SK-N-SH (cell line): ENCODE measurements around the gene CCDC148. TPM values are rescaled to one million over a fixed set of nuclear protein-coding genes. Genes with fewer than 3 reads are reported as not detected.

Source experiments
- CTCF ChIA-PET: fragments of 300-600, 350-600 bp; formaldehyde crosslinking; extraction: SDS; loops from one replicate; lab custom pipeline; 2021; lab: Yijun Ruan, JAX
- POLR2A ChIA-PET: fragments of 350-600 bp; sonication (Branson Sonifier 250); formaldehyde crosslinking; extraction: SDS; loops from one replicate; lab custom pipeline; 2020; ENCODE audit warnings: antibody characterized with exemption, inconsistent platforms; lab: Yijun Ruan, JAX
- DNase-seq: peaks from one replicate; pipeline ENCODE4 v3.0.0; 2012
- H2AFZ ChIP-seq: fragments of 200-600 bp; sonication (generic); 2 replicates; pipeline ENCODE4 v1.8.1; 2016; ENCODE audit warnings: antibody characterized with exemption, mild to moderate bottlenecking, low read depth
- H3F3A ChIP-seq: fragments of 200-600 bp; sonication (generic); replicated peaks from 2 replicates; pipeline ENCODE3; 2016; ENCODE audit warnings: antibody characterized with exemption, mild to moderate bottlenecking; ENCODE audit not compliant: insufficient read depth
- H3K27ac ChIP-seq, 2 experiments: fragments of 200-500 bp in 1 of 2; fragments of 200-600 bp in 1 of 2; sonication (Bioruptor generic) in 1 of 2; sonication (generic), shearing (Covaris generic) in 1 of 2; 2 replicates each; pipeline versions ENCODE4 v1.5.1 to v1.6.1; 2014 to 2016; ENCODE audit warnings: low read depth in 2 of 2, inconsistent platforms in 1 of 2, low read length in 1 of 2, mild to moderate bottlenecking in 1 of 2, mixed read lengths in 1 of 2
- H3K27me3 ChIP-seq: fragments of 200-600 bp; sonication (generic), shearing (Covaris generic); 2 replicates; pipeline ENCODE4 v1.6.1; 2016; ENCODE audit warnings: mixed run types; ENCODE audit not compliant: insufficient read depth
- H3K36me3 ChIP-seq, 2 experiments: fragments of 200-500 bp in 1 of 2; fragments of 200-600 bp in 1 of 2; sonication (Bioruptor generic) in 1 of 2; sonication (generic) in 1 of 2; replicated peaks in 1 of 2; 2 replicates each; pipeline versions ENCODE3 to v1.5.1; 2014 to 2016; ENCODE audit warnings: low read length in 1 of 2, mild to moderate bottlenecking in 1 of 2; ENCODE audit not compliant: insufficient read depth in 2 of 2, control insufficient read depth in 1 of 2
- H3K4me1 ChIP-seq, 2 experiments: fragments of 200-500 bp in 1 of 2; fragments of 200-600 bp in 1 of 2; sonication (Bioruptor generic) in 1 of 2; sonication (generic), shearing (Covaris generic) in 1 of 2; 2 replicates each; pipeline versions ENCODE4 v1.5.1 to v1.6.1; 2014 to 2016; ENCODE audit warnings: low read depth in 1 of 2, low read length in 1 of 2, mixed run types in 1 of 2; ENCODE audit not compliant: insufficient read depth in 2 of 2, control insufficient read depth in 1 of 2
- H3K4me2 ChIP-seq: fragments of 200-600 bp; sonication (generic), shearing (Covaris generic); 2 replicates; pipeline ENCODE4 v1.6.1; 2017; ENCODE audit warnings: mixed run types
- H3K4me3 ChIP-seq, 2 experiments: fragments of 200-500 bp in 1 of 2; fragments of 200-600 bp in 1 of 2; sonication (Bioruptor generic) in 1 of 2; sonication (generic), shearing (Covaris generic) in 1 of 2; 2 replicates each; pipeline versions ENCODE4 v1.5.1 to v1.8.1; 2014 to 2016; ENCODE audit warnings: low read depth in 2 of 2, inconsistent platforms in 1 of 2, low read length in 1 of 2, mild to moderate bottlenecking in 1 of 2, mixed read lengths in 1 of 2, moderate library complexity in 1 of 2
- H3K79me2 ChIP-seq: fragments of 200-600 bp; sonication (generic); 2 replicates; pipeline ENCODE4 v1.8.1; 2017; ENCODE audit warnings: mild to moderate bottlenecking; ENCODE audit not compliant: insufficient read depth
- H3K9ac ChIP-seq: fragments of 200-600 bp; sonication (generic); 2 replicates; pipeline ENCODE4 v1.6.1; 2017; ENCODE audit warnings: mixed run types
- H3K9me2 ChIP-seq: fragments of 200-600 bp; sonication (generic); 2 replicates; pipeline ENCODE4 v1.6.1; 2017; ENCODE audit warnings: mixed run types
- H3K9me3 ChIP-seq: fragments of 200-600 bp; sonication (generic); 2 replicates; pipeline ENCODE4 v1.6.1; 2017; ENCODE audit warnings: mixed run types, mild to moderate bottlenecking, moderate library complexity
- H4K20me1 ChIP-seq: fragments of 200-600 bp; sonication (generic); 2 replicates; pipeline ENCODE4 v1.6.1; 2017; ENCODE audit warnings: mild to moderate bottlenecking, mixed run types; ENCODE audit not compliant: insufficient read depth
- ELF1 ChIP-seq: IDR thresholded peaks from 2 replicates; pipeline ENCODE4 v1.4.0; 2012
- FOSL2 ChIP-seq: IDR thresholded peaks from 2 replicates; pipeline ENCODE4 v1.4.0; 2012; ENCODE audit warnings: low read depth, mild to moderate bottlenecking, moderate library complexity, borderline replicate concordance
- FOXM1 ChIP-seq: IDR thresholded peaks from 2 replicates; pipeline ENCODE4 v1.4.0; 2012; ENCODE audit warnings: low read depth, mild to moderate bottlenecking
- JUND ChIP-seq: IDR thresholded peaks from 2 replicates; pipeline ENCODE4 v1.4.0; 2012
- MEF2A ChIP-seq: IDR thresholded peaks from 2 replicates; pipeline ENCODE4 v1.4.0; 2012; ENCODE audit warnings: low read depth, borderline replicate concordance
- MXI1 ChIP-seq: IDR thresholded peaks from 2 replicates; pipeline ENCODE4 v1.6.1; 2012; ENCODE audit warnings: mild to moderate bottlenecking, low read depth, low read length, improper control_type of control experiment
- NRF1 ChIP-seq: IDR thresholded peaks from 2 replicates; pipeline ENCODE4 v1.6.1; 2012; ENCODE audit warnings: low read depth, mild to moderate bottlenecking, low read length
- RAD21 ChIP-seq: IDR thresholded peaks from 2 replicates; pipeline ENCODE4 v1.6.1; 2012; ENCODE audit warnings: mild to moderate bottlenecking, low read length
- RCOR1 ChIP-seq: fragments of 150-350 bp; IDR thresholded peaks from 2 replicates; pipeline ENCODE4 v1.6.1; 2017; ENCODE audit warnings: antibody characterized with exemption, low read length
- RFX5 ChIP-seq: IDR thresholded peaks from 2 replicates; pipeline ENCODE4 v1.6.1; 2012; ENCODE audit warnings: mild to moderate bottlenecking, improper control_type of control experiment, low read length
- SIN3A ChIP-seq: IDR thresholded peaks from 2 replicates; pipeline ENCODE4 v1.6.1; 2012; ENCODE audit warnings: low read depth, mild to moderate bottlenecking, low read length, moderate library complexity, borderline replicate concordance
- TCF12 ChIP-seq: IDR thresholded peaks from 2 replicates; pipeline ENCODE4 v1.4.0; 2012
- TEAD4 ChIP-seq: IDR thresholded peaks from 2 replicates; pipeline ENCODE4 v1.4.0; 2012; ENCODE audit warnings: mild to moderate bottlenecking, borderline replicate concordance; ENCODE audit not compliant: insufficient read depth
- WGBS: methylation state at CpG from one replicate; pipeline ENCODE4 v1.1.6; 2017; ENCODE audit warnings: low lambda C conversion rate; 5-methylcytosine and 5-hydroxymethylcytosine counted together
- polyA plus RNA-seq, 3 experiments: library from polyadenylated mRNA; depleted of rRNA; stranded (reverse); fragments of >200 nt; gene quantifications; 2 replicates each; pipeline ENCODE4 v1.2.3, GENCODE V29; 2012
- TF ChIP-seq, protein P1 (sequence below): IDR thresholded peaks from 2 replicates; pipeline ENCODE4 v1.4.0; 2012; ENCODE audit warnings: low read depth, borderline replicate concordance
- TF ChIP-seq, protein P2 (sequence below): IDR thresholded peaks from 2 replicates; pipeline ENCODE4; 2012
- TF ChIP-seq, protein P3 (sequence below): IDR thresholded peaks from 2 replicates; pipeline ENCODE4 v1.4.0; 2012; ENCODE audit warnings: low read depth
- TF ChIP-seq, protein P4 (sequence below): fragments of 150-350 bp; IDR thresholded peaks from 2 replicates; pipeline ENCODE4 v1.6.1; 2017; ENCODE audit warnings: antibody characterized with exemption, low read length, low read depth, borderline replicate concordance
- TF ChIP-seq, protein P5 (sequence below): IDR thresholded peaks from 2 replicates; pipeline ENCODE4 v1.4.0; 2012; ENCODE audit warnings: low read depth, borderline replicate concordance

Gene CCDC148
- polyA plus RNA-seq, 1 of the 3 experiments (the other 2 are of a cell fraction): 0.18 TPM

DNA sequence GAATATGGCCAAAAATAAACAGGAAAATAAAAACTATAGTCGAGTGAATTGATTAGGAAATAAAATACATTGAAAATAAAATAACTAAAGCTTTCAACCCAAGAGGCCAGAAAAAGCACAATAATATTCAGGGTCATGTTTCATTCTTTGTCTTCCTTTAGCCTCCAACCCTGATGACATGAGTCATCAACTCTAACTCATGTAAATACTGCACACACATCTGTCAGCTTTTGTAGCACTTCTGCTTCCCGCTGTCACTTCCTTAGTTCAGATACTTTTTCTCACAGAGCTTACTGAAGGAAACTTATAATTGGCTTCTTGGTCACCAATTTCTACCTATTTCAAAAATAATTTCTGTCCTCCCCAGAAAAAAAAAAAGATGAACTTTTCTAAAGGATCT is 242.1 kb downstream of the CCDC148 start:
- Histone ChIP-seq H3K9me2 (0 out of 2 replicates have a peak, but pooled peaks cover 3% of the 10 kb centered on the region), H3F3A (no peaks in the 10 kb centered on the region), H2AFZ (no peak overlapping the region), H4K20me1 (no peaks in the 10 kb centered on the region), H3K79me2 (no peaks in the 10 kb centered on the region), H3K27ac (no peak overlapping the region), H3K36me3 (no peaks in the 10 kb centered on the region), H3K4me3 (no peak overlapping the region), H3K9me3 (no peaks in the 10 kb centered on the region), H3K4me2 (no peak overlapping the region), H3K4me1 (peaks cover 0 to 6% of the 10 kb centered on the region in 2 experiments; a peak in 2 of 4 replicates), H3K27me3 (no peaks in the 10 kb centered on the region), H3K9ac (no peak overlapping the region)
- ChIA-PET CTCF (interaction anchor here (0.6 to 2.5 kb wide), 5 partner anchors 8 to 150 kb away, joined by 3 to 8 read pairs (median 5); no protein-coding TSS in a partner anchor), POLR2A (no interaction called here)
- TF ChIP-seq NRF1 (no peak), TEAD4 (no peak), MEF2A (no peak), FOSL2 (no peak), JUND (no peak), ELF1 (no peak), RCOR1 (no peak), SIN3A (no peak), FOXM1 (no peak), TCF12 (no peak)
- TF ChIP-seq, protein P1, sequence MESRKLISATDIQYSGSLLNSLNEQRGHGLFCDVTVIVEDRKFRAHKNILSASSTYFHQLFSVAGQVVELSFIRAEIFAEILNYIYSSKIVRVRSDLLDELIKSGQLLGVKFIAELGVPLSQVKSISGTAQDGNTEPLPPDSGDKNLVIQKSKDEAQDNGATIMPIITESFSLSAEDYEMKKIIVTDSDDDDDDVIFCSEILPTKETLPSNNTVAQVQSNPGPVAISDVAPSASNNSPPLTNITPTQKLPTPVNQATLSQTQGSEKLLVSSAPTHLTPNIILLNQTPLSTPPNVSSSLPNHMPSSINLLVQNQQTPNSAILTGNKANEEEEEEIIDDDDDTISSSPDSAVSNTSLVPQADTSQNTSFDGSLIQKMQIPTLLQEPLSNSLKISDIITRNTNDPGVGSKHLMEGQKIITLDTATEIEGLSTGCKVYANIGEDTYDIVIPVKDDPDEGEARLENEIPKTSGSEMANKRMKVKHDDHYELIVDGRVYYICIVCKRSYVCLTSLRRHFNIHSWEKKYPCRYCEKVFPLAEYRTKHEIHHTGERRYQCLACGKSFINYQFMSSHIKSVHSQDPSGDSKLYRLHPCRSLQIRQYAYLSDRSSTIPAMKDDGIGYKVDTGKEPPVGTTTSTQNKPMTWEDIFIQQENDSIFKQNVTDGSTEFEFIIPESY: no peak
- TF ChIP-seq, protein P2, sequence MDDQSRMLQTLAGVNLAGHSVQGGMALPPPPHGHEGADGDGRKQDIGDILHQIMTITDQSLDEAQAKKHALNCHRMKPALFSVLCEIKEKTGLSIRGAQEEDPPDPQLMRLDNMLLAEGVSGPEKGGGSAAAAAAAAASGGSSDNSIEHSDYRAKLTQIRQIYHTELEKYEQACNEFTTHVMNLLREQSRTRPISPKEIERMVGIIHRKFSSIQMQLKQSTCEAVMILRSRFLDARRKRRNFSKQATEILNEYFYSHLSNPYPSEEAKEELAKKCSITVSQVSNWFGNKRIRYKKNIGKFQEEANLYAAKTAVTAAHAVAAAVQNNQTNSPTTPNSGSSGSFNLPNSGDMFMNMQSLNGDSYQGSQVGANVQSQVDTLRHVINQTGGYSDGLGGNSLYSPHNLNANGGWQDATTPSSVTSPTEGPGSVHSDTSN: no peak
- 70% methylated on average over 2 of the region's 2 CpGs for WGBS
- no peak for DNase-seq

DNA sequence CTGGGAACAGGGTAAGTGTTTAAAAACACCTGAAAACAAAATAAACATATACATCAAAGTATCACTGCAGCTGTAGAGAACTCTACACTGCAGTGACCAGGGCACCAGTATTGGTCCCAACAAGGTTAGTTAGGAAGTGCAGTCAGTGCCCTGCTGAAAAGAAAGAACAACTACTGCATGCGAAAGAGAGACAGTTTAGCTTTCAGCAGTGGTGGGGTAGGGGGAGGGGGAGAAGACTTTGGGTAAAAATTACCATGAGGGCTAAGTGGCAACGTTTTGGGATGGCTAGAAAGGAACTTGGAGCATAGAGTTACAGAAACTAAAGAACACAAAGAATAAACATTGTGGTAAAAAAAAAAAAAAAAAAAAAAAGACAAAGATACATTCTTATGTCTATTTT is 242.8 kb downstream of the CCDC148 start:
- no peak for DNase-seq
- 0 out of 2 replicates have a peak, but pooled peaks cover 3% of the 10 kb centered on the region for H3K9me2 ChIP-seq
- no peaks in the 10 kb centered on the region for H3K36me3 ChIP-seq
- H3F3A ChIP-seq: no peaks in the 10 kb centered on the region
- no peak overlapping the region for H3K4me3 ChIP-seq
- H3K9me3 ChIP-seq: no peaks in the 10 kb centered on the region
- WGBS: 36% methylated on average over 2 of the region's 2 CpGs
- no peaks in the 10 kb centered on the region for H4K20me1 ChIP-seq
- peaks cover 0 to 6% of the 10 kb centered on the region in 2 experiments; a peak in 2 of 4 replicates for H3K4me1 ChIP-seq
- no peak overlapping the region for H3K9ac ChIP-seq
- no peaks in the 10 kb centered on the region for H3K79me2 ChIP-seq
- TF ChIP-seq, protein P3, sequence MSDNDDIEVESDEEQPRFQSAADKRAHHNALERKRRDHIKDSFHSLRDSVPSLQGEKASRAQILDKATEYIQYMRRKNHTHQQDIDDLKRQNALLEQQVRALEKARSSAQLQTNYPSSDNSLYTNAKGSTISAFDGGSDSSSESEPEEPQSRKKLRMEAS: no peak
- TF ChIP-seq MXI1 (no peak), RAD21 (no peak), NRF1 (no peak), RFX5 (no peak), ELF1 (no peak), SIN3A (no peak)
- TF ChIP-seq, protein P4, sequence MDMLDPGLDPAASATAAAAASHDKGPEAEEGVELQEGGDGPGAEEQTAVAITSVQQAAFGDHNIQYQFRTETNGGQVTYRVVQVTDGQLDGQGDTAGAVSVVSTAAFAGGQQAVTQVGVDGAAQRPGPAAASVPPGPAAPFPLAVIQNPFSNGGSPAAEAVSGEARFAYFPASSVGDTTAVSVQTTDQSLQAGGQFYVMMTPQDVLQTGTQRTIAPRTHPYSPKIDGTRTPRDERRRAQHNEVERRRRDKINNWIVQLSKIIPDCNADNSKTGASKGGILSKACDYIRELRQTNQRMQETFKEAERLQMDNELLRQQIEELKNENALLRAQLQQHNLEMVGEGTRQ: no peak
- TF ChIP-seq, protein P5, sequence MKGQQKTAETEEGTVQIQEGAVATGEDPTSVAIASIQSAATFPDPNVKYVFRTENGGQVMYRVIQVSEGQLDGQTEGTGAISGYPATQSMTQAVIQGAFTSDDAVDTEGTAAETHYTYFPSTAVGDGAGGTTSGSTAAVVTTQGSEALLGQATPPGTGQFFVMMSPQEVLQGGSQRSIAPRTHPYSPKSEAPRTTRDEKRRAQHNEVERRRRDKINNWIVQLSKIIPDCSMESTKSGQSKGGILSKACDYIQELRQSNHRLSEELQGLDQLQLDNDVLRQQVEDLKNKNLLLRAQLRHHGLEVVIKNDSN: no peak
- CTCF ChIA-PET: interaction anchor here (2.3 to 2.5 kb wide), 2 partner anchors 10 to 34 kb away, joined by 7 to 8 read pairs; no protein-coding TSS in a partner anchor
- no peak overlapping the region for H3K4me2 ChIP-seq
- POLR2A ChIA-PET: no interaction called here
- no peak overlapping the region for H3K27ac ChIP-seq
- H2AFZ ChIP-seq: no peak overlapping the region
- no peaks in the 10 kb centered on the region for H3K27me3 ChIP-seq
